ENCODE measurements around the gene PADI6.
"Not testable (repeated sequence)": the region's sequence is repeated elsewhere in the genome, so short reads cannot be mapped to it uniquely, and the experiment has no call there.

The PADI6 gene

DNA sequence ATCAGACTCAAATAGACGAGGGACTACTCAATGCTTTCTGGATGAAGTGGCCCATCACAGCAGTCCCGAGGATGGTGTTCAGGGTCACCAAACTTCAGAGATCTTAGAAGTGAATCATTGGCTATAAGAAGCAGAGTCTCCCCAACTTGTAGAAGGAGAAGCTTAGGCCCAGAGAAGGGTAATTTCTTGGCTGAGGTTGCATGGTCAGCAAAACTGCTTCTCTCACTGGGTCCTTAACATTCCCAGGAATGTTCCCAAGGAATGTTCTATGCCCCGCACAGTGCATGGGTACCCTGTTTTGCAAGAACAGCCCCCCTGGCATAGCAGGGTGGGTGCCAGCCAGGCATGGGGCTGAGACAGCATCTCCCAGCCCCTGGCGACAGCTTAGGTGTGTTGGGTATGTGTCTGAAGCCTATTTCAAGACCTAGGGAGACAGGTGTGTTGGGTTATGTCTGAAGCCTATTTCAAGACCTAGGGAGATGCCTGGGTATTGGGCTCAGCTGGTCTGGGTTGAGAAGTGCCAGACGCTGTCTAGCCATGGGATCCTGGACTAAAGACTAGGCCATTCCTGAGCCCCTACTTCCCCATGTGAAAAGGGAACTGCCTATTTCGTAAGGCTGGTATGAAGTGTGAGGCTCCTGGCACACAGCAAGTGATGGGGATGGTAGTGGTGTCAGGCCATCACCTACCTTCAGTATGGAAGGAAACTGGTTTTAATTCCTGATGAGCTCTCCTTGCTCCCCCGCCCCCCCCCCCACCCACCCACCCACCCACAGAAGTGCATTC lies 26.1 kb downstream of the PADI6 start:
- in situ Hi-C loops (cut with MboI; ENCODE audit: low pct_unique_long_range_greater_than_20kb, low sequenced_read_pairs) = no loop called here
- DNase-seq = no peak

DNA sequence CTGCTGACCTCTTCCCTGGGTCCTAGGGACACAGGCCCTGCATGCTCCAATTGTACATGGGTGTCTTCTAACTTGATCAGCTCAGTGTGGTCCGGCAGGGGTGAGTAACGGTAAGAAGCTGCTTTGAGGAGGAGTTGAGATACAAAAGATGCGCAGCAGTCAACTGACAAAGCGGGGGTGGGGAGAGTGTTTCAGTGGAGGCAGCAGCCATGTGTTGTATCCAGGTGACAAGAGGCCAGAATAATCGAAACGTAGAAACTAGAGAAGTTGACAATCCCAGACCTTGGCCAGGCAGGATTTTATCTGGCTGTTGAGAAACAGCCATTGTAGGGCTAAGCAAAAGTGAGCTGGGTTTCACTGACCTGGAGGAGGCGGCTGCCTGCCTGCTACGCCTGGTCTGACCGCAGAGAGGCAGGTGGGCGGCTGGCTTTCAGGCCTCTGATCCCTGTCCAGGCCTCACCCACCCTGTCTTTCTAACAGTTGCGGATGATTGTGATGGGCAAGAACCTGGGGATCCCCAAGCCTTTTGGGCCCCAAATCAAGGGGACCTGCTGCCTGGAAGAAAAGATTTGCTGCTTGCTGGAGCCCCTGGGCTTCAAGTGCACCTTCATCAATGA lies 28.8 kb downstream of the PADI6 start:
- in situ Hi-C loops (cut with MboI; ENCODE audit: low pct_unique_long_range_greater_than_20kb, low sequenced_read_pairs) = no loop called here
- no peak for DNase-seq

DNA sequence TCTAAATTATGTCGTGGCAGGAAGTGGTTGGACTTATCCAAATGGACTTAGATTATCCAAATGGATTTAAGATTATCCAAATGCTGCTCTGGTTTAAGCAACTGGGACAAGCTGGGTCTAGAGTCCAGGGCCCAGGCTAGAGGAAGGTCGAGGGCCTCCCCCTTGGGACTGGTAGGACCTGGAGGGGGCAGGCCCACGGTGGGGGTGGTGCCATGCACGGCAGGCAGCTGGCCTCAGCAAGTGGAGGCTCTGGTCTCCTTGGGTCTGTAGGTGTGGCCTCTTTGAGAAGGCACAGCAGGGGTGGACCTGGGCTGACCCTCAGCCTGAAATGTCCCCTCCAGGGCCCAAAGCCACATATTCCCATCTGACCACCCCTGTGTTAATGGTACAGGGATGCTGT lies 29.8 kb downstream of the PADI6 start:
- in situ Hi-C loops (cut with MboI; ENCODE audit: low pct_unique_long_range_greater_than_20kb, low sequenced_read_pairs) = no loop called here
- no peak for DNase-seq

DNA sequence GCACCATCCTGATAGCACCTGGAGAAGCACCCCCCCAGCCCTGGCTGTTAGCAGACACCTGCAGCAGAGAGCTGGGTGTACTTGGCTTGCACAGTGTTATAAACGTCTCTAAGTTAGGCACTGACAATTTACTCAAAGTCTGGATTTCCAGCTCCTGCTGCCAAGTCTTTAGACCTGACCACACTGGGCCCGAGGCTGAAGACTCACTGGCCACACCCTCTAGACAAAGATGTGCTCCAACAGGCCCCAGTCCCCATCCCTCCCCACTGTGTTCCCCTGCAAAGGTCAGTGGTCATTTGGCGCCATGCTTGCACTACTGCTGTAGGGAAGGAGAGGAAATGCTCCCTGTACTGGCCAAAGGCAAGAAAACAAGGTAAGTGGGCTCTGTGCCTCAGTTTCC lies 31.1 kb downstream of the PADI6 start:
- DNase-seq = no peak
- in situ Hi-C loops (cut with MboI; ENCODE audit: low pct_unique_long_range_greater_than_20kb, low sequenced_read_pairs) = no loop called here

DNA sequence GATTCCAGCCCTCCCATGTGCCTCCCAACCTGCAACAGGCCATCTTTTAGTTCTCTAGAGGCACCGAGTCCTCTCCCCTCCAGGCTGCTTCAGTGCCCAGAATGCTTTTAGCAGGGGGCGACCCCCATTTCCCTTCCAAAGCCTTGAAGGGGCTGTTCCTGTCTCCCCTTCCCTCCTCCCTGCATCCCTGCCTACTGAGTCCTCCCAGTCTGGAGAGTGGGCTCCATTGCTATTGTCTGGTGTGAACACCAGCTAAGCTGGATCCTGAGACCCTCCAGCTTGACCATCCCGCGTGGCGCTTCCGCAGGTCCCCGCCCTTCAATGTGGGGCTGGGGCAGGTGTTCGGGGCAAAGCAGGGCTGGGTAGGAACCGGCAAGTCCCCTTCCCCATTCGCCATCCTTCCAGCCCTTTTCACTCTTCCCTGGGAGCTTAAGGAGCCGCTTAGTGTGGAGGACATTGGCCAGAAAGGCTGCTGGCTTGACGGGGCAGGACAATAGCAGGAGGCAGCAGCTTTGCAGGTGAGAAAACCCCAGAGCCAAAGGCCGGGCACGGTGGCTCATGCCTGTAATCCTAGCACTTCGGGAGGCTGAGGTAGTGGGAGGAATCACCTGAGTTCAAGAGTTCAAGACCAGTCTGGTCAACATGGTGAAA lies 32.2 kb downstream of the PADI6 start:
- no peak for DNase-seq
- in situ Hi-C loops (cut with MboI; ENCODE audit: low pct_unique_long_range_greater_than_20kb, low sequenced_read_pairs) = no loop called here

DNA sequence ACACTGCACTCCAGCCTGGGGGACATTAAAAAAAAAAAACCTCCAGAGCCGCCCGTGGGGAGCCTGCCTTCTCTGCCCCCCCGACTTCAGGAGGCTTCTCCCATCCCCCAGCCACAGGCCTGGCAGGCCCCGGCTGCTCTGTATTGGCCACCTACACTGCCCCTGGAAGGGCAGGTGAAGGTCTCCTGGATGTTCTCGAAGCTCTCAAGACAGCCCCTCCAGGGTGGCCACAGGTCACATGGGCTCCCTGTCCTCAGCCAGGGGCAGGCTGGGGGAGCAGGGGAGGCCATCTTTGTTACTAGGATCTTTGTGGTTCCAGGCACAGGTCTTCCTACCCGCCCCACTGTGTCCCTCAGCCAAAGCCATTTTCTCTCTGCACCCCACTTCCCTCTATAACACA lies 32.8 kb downstream of the PADI6 start:
- in situ Hi-C loops (cut with MboI; ENCODE audit: low pct_unique_long_range_greater_than_20kb, low sequenced_read_pairs) = no loop called here
- no peak for DNase-seq

DNA sequence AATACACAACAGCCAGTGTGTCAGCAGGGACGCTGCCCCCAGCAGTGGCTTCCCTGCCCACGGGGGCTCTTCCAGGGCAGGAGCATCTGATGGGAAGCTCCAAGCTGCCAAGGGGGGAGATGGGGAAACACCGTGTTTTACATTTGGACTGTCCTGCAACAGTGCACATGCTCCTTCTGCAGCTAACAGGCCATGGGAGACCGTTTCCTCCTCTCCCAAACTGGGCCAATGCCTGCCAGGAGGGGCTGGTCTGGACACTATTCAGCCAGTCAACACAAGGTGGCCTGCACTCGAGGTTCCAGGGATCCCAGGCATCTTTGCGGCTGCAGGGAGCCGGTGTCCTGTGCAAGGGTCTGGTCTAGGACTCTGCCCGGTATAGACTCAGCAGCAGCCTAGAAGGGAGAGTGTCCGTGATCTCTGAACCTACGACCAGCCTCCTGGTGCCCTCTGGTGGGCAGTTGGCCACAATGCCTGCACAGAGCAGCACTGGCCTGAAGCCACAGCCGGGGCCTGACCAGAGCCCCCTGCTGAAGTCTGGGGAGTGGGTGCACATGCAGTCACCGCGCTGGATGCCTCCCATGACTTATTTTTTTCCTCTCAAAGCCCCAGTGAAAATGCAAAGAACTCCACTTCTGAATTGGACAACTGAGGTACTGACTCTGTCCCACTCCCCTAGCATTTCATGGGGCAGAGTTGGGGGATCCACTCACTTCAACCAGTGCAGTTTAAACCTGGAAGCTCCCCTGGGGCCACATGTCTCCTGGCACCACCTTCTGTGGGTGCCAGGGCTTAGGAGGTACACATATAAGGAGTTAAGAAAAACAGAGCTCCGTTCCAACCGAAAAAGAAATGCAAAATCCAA lies 34.1 kb downstream of the PADI6 start:
- DNase-seq = peak; percentile 56
- in situ Hi-C loops (cut with MboI; ENCODE audit: low pct_unique_long_range_greater_than_20kb, low sequenced_read_pairs) = no loop called here

DNA sequence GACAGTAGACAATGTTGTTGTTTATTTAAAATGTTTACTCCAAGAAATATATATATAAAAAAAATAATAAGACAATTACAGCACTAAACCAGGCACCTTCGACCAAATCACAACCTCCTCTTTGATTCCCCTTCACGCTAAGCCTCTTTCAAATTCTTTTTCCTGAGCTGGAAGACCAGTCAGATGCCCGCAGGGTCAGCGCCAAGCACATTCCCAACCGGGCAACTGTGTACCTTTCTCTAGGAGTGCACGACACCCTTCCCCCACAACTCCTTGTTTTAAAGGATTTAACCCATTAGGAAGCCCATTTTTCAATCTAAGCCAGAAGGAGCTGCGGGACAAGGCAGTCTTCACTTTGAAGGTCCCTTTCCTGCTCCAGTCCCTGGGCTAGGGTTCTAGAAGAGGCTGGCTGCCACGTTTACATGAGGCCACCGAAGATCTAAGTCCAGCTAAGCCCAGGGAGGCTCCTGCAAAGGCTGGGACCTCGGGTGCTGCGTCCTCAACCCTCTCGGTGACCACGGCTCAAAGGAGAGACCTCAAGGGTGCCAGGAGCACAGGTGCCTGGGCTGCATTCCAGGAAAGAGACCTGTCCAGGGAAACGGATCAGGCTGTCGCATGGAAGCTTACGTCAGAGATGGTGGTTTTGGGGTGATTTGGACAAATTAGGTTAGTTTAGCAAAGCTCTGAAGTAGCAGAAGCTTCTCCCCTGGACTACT lies 34.9 kb downstream of the PADI6 start:
- DNase-seq; in situ Hi-C loops (cut with MboI; ENCODE audit: low pct_unique_long_range_greater_than_20kb, low sequenced_read_pairs): not testable (repeated sequence)

DNA sequence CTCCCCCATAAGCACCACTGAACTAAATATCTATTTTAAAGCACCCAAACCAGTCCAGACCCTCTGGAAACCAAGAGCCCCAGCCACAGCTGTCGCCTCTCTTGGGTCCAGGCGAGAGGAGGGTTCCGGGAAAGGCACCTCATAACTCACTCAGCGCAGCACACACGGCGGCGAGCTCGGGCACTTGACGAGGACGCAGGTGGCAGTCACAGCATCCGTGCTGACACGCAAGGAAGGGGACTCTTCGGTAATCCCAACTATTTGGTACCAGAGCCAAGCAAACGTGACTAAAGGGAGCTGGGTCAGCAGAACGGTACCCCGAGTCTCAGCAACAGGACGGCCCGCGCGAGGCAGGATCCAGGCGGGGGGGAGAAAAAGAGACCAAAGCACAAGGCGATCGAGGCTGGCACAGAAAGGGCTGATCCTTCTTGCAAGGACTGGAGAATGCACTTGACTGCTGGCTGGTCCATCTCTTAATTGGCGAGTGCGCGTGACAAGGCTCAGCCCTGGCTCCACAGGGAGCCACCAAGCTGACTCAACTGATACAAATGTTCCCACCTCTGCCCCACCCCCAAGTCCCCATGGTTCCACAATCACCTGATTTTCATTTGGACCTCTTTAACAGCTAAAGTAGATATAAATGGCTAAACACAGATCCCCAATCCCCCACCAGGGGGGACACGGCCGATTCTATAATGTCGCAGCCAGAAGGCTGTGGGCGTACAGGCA lies 36.0 kb downstream of the PADI6 start:
- DNase-seq; in situ Hi-C loops (cut with MboI; ENCODE audit: low pct_unique_long_range_greater_than_20kb, low sequenced_read_pairs): not testable (repeated sequence)

DNA sequence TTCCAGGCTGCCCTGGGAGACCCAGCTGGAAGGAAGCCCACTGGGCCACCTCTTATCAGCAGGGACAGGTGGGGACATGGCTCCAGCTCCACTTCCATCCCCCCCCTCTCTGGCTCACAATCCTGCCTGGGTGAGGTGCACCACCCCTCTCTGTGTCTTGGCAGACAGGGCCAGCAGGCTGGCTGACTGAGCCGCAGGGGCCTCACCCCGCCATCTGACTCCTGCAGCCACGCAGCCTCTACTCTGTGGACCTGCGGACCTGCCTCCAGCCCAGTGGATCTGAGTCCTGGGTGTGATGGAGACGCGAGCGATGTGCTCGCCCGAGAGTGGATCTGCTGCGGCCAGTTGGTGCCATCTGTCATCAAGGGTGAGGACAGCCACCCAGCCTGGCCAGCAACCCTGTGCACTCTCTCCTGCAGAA lies 37.4 kb downstream of the PADI6 start:
- no peak for DNase-seq
- in situ Hi-C loops (cut with MboI; ENCODE audit: low pct_unique_long_range_greater_than_20kb, low sequenced_read_pairs) = no loop called here

DNA sequence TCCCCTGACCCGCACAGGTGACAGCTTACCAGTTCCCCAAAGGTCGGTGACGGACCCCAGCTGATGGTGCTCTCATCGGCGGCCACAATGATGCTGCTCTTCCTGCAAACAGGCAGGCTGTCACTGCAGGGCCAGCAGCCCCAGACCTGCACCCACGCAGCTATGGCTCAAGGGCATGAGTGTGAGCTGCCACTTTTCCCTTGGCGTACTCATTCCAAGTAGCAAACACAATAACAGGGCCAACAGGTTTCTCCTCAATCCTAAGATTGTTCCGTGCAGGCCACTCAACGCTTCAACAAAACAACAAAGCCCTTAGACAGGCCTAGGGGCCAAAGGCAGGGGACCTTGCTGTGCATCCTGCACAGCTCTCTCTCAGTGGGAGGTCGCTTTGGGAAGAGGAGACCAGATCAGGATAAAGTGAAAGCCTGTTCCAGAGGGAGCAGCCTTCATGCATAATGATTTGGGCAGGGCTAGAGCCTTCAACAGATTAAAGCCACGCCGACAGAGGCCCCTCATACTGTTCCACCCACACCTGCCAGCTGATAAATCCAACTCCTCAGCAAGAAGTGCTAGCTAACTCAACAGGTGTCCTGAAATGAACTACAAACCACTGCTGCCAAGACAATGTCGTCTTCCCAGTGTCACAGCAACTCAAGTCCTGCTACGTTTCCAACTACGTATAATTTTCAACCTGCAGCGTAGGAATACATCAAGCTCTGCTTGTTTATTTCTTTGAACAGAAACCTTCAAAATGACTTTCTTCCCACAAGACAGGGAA lies 40.3 kb downstream of the PADI6 start:
- in situ Hi-C loops (cut with MboI; ENCODE audit: low pct_unique_long_range_greater_than_20kb, low sequenced_read_pairs) = no loop called here
- DNase-seq = no peak

DNA sequence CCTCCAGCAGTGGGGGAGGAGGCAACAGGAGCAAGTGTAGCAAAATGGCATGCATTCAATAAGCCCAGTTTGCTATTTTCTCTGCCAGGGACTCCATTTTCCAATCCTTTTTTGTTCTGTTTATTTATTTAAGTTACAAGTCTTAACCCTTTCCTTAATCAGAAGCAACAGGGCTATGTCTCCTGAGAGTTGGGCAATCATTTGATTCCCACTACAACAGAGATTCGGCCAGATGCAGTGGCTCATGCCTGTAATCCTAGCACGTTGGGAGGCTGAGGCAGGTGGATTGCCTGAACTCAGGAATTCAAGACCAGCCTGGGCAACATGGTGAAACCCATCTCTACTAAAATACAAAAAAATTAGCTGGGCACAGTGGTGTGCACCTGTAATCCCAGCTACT lies 42.0 kb downstream of the PADI6 start:
- DNase-seq = no peak
- in situ Hi-C loops (cut with MboI; ENCODE audit: low pct_unique_long_range_greater_than_20kb, low sequenced_read_pairs) = no loop called here

DNA sequence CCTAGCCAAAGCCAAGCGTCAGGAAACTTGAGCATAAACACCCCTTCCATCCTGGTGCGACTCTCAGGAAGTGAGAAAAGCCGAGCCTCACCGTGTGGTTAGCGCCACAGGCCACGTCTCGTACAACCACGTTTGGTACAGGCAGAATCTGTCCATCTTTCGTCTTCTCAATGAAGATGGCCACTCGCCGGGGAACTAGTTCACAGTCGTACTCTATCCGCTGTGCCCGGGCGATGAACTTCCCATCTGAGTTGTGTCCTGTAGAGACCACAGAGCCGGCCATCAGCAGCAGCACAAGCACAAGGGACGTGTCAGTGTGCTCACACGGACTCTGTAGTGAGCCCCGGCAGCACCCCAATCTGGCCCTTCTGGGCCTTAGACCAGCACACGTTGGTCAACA lies 44.4 kb downstream of the PADI6 start:
- in situ Hi-C loops (cut with MboI; ENCODE audit: low pct_unique_long_range_greater_than_20kb, low sequenced_read_pairs) = no loop called here

DNA sequence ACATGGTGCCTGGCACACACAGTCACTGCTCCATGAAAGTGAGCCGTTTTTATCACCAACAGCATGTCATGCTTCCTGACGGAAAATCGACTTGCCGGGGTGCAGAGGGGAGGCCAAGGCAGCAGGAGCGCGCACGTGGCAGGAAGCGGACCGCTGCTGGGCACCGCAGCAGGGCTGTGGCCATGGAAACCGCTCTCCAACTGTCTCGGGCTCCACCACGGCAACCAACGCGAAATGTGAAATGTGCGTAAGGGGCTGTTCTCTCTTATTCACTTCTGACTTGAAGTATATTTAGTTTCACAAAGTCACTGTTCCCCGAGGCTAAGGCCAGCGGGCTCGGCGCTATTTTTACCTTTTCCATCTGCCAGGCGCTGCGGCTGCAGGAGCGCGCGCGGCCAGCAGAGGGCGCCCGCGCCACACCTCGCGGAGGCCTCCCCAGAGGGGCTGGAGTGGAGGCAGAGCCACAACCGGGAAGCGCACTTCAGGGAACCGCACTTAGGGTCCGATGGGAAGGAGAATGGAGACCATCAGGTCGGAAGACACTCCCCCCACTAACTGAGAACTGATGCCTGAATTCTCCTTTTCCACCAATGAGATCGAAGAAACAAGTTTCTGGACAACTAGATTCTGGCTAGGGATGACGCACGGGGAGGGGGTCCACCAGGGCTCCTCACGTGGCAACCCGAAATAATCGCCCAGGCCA lies 47.8 kb downstream of the PADI6 start:
- in situ Hi-C loops (cut with MboI; ENCODE audit: low pct_unique_long_range_greater_than_20kb, low sequenced_read_pairs) = no loop called here
- peak; percentile 77 for DNase-seq

More for the DNA sequence above, 44.4 kb downstream of the PADI6 start:
- DNase-seq = no peak

DNA sequence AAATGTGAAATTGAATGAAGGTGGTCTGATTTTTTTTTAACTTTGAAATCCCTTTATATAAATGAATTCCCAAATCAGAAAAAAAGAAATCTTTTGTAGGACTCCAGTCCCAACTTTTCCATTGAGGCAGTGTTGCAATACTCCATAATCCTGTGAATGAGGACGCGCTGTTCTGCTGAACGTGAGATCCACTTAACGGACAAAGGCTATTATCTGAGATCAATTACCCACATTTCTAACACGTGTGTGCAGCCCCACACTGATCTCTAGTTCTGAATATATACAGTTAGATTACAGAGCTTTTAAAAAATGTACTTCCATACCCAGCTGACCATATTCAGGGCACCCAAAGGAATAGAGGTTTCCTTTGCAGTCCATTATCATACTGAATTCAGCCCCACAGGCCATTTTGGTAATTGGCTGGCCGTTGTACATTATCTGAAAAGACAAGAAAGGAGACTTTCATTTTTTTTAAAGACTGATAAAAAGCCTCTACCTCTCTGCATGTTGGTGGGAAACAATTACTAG lies 48.5 kb downstream of the PADI6 start:
- DNase-seq = no peak
- in situ Hi-C loops (cut with MboI; ENCODE audit: low pct_unique_long_range_greater_than_20kb, low sequenced_read_pairs) = no loop called here

DNA sequence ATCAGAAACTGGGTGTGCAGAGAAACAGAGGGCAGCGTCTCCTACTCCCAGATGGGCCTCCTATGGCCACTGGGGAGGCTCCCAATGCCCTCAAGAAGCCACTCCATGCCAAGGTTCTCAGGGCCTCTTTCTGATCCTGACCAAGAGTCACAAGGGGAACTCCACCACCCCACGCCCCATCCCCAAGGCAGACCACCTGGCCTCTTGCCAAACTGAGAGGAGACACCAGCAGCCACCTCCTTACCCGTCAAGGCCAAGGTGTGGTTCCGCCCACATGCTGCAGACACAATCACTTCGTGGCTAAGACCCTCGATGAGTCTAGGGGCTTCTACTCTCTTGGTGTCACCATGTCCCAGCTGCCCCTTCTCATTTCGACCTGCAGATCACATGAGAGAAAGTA lies 50.5 kb downstream of the PADI6 start:
- in situ Hi-C loops (cut with MboI; ENCODE audit: low pct_unique_long_range_greater_than_20kb, low sequenced_read_pairs) = no loop called here
- no peak for DNase-seq

DNA sequence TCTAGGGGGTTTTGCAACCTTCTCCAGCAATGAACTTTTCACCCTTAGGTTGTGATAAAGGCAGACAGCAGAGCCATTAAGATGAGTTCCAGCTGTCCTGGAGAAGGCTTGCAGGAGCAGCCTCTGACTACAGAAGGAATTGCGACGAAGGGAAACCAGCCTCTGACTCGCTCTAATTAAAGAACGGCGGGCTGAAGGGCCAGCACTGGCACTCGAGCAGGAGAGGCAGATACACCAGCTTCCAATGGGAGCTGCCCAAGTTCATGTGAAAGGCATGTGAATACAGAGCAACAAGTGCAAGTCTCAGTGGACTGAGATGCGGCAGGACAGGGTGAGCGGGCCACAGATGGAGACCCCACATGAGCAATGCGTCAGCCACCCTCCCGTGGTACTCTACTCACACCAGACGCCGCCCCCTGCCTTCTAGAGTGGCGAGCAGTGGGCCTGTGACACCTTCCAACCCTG lies 51.8 kb downstream of the PADI6 start:
- in situ Hi-C loops (cut with MboI; ENCODE audit: low pct_unique_long_range_greater_than_20kb, low sequenced_read_pairs) = no loop called here
- DNase-seq = no peak

All from KBM-7 (cell line).